ENCODE measurements around the gene CIAPIN1.

CIAPIN1 gene

GRCh38 chr16:57381791-57382534, 65.2 kb downstream of the CIAPIN1 start:
- no peak for DNase-seq

- no peak for DNase-seq
These were observed 66.3 kb downstream of the CIAPIN1 start for GRCh38 chr16:57380671-57381462.

GRCh38 chr16:57379579-57379978, 67.6 kb downstream of the CIAPIN1 start:
- DNase-seq: no peak

Data from stimulated activated naive CD4-positive, alpha-beta T cell treated with Interleukin-2 at 50 U/mL for 16 hours (primary cell).